Iris pigment epithelial cell (primary cell): ENCODE data around the gene CDH19.
A peak's percentile ranks its signal among the peaks of the same experiment; 100 is the strongest.

Experiments
- DNase-seq: peaks from one replicate; pipeline ENCODE4 v3.0.0-alpha.2; 2011; ENCODE audit warnings: low read depth

CDH19 gene

GRCh38 chr18:66603941-66604627 is at the start of gene CDH19:
CDH19 (minus strand) TSS chr18:66604090; CDS start chr18:66572204, 31,886 bp downstream.
- DNase-seq, result no peak

- no peak for DNase-seq
These were observed 43.8 kb upstream of the CDH19 start for GRCh38 chr18:66647671-66648070.

GRCh38 chr18:66646609-66647008 is 42.7 kb upstream of the CDH19 start:
- DNase-seq, result peak; percentile 21

GRCh38 chr18:66645983-66646382 is 42.1 kb upstream of the CDH19 start:
- no peak for DNase-seq

GRCh38 chr18:66641056-66641455 is 37.2 kb upstream of the CDH19 start:
- DNase-seq, result no peak

- peak; percentile 28 for DNase-seq
These were observed 36.5 kb upstream of the CDH19 start for GRCh38 chr18:66640431-66640830.

GRCh38 chr18:66638856-66639629 is 35.2 kb upstream of the CDH19 start:
- no peak for DNase-seq

GRCh38 chr18:66635342-66635741 is 31.5 kb upstream of the CDH19 start:
- DNase-seq, result no peak

GRCh38 chr18:66632756-66633155 is 28.9 kb upstream of the CDH19 start:
- peak; percentile 8 for DNase-seq

- DNase-seq, result no peak
These were observed 26.9 kb upstream of the CDH19 start for GRCh38 chr18:66630831-66631230.

GRCh38 chr18:66623821-66624220 is 19.9 kb upstream of the CDH19 start:
- DNase-seq, result no peak

GRCh38 chr18:66621816-66622576 is 18.1 kb upstream of the CDH19 start:
- DNase-seq, result no peak

GRCh38 chr18:66616523-66616983 is 12.7 kb upstream of the CDH19 start:
- peak; percentile 11 for DNase-seq

GRCh38 chr18:66615176-66615575 is 11.3 kb upstream of the CDH19 start:
- DNase-seq, result no peak

GRCh38 chr18:66607632-66608031 is 3.7 kb upstream of the CDH19 start:
- DNase-seq, result no peak

GRCh38 chr18:66601649-66602048 is 2.2 kb downstream of the CDH19 start:
- no peak for DNase-seq

GRCh38 chr18:66599190-66599589 is 4.7 kb downstream of the CDH19 start:
- peak; percentile 3 for DNase-seq

- no peak for DNase-seq
These were observed 16.5 kb downstream of the CDH19 start for GRCh38 chr18:66587430-66587829.

- DNase-seq, result no peak
These were observed 21.7 kb downstream of the CDH19 start for GRCh38 chr18:66582211-66582610.

- DNase-seq, result no peak
These were observed 28.6 kb downstream of the CDH19 start for GRCh38 chr18:66575263-66575662.

GRCh38 chr18:66571845-66572244 is 32.0 kb downstream of the CDH19 start:
- DNase-seq, result no peak

GRCh38 chr18:66566616-66567015 is 37.3 kb downstream of the CDH19 start:
- DNase-seq, result no peak

- no peak for DNase-seq
These were observed 39.7 kb downstream of the CDH19 start for GRCh38 chr18:66564236-66564635.
